IMR-90 (cell line): Measurements from ENCODE around the gene SOX2. TPM values are rescaled to one million over a fixed set of nuclear protein-coding genes. Genes with fewer than 3 reads are reported as not detected.

Experiments used
- ATAC-seq: fragments of 200-7000 bp; cut with Tn5 transposase; 2 replicates; pipeline ENCODE4 v1.9.1; 2020; ENCODE audit warnings: low read depth, mild to moderate bottlenecking, moderate library complexity
- BruUV-seq: library from RNA; stranded (reverse); fragments of 400-500 nt; replicated peaks from 2 replicates; lab custom pipeline; 2021; lab: Mats Ljungman, UMichigan
- CTCF ChIA-PET: fragments of 300-600 bp; formaldehyde crosslinking; extraction: SDS; loops from one replicate; lab custom pipeline; 2021; ENCODE audit warnings: antibody characterized with exemption; lab: Yijun Ruan, JAX
- POLR2A ChIA-PET: fragments of 300-600 bp; sonication (Branson Sonifier 250); formaldehyde crosslinking; loops from one replicate; lab custom pipeline; 2022; ENCODE audit warnings: antibody characterized with exemption; ENCODE audit not compliant: unreplicated experiment; lab: Charles Lee
- DNase-seq: peaks from one replicate; pipeline ENCODE4 v3.0.0; 2013
- H2AFZ ChIP-seq: replicated peaks from 2 replicates; pipeline ENCODE3; 2013; ENCODE audit warnings: low read length, mild to moderate bottlenecking; ENCODE audit not compliant: poor library complexity
- H2AK5ac ChIP-seq: 2 replicates; pipeline ENCODE4 v1.6.1; 2013; ENCODE audit warnings: low read depth, low read length, inconsistent platforms
- H2AK9ac ChIP-seq: replicated peaks from 2 replicates; pipeline ENCODE3; 2013; ENCODE audit warnings: mild to moderate bottlenecking, low read depth, low read length, moderate library complexity; ENCODE audit not compliant: poor library complexity
- H2BK120ac ChIP-seq: 2 replicates; pipeline ENCODE4 v1.6.1; 2013; ENCODE audit warnings: low read depth, low read length, inconsistent platforms
- H2BK15ac ChIP-seq: 3 replicates; pipeline ENCODE4 v1.6.1; 2013; ENCODE audit warnings: low read depth, low read length, inconsistent platforms
- H2BK20ac ChIP-seq: 2 replicates; pipeline ENCODE4 v1.6.1; 2013; ENCODE audit warnings: low read depth, mild to moderate bottlenecking, inconsistent platforms, low read length, moderate library complexity
- H2BK5ac ChIP-seq: 2 replicates; pipeline ENCODE4 v1.6.1; 2013; ENCODE audit warnings: mild to moderate bottlenecking, low read depth, low read length, inconsistent platforms; ENCODE audit not compliant: poor library complexity, severe bottlenecking
- H3K14ac ChIP-seq: replicated peaks from 2 replicates; pipeline ENCODE4 v1.6.1; 2013; ENCODE audit warnings: low read depth, low read length, inconsistent platforms
- H3K18ac ChIP-seq: 2 replicates; pipeline ENCODE4 v1.6.1; 2013; ENCODE audit warnings: low read depth, low read length, control low read depth
- H3K23ac ChIP-seq: 2 replicates; pipeline ENCODE4 v1.6.1; 2013; ENCODE audit warnings: low read depth, low read length, inconsistent platforms
- H3K27ac ChIP-seq: 2 replicates; pipeline ENCODE4 v1.5.1; 2013; ENCODE audit warnings: mild to moderate bottlenecking, control low read depth, low read length; ENCODE audit not compliant: insufficient read depth
- H3K27me3 ChIP-seq: 2 replicates; pipeline ENCODE4 v1.6.1; 2013; ENCODE audit warnings: low read length; ENCODE audit not compliant: control insufficient read depth, insufficient read depth
- H3K36me3 ChIP-seq: 2 replicates; pipeline ENCODE4 v1.6.1; 2013; ENCODE audit warnings: low read length, mixed read lengths; ENCODE audit not compliant: control insufficient read depth, insufficient read depth
- H3K4ac ChIP-seq: 2 replicates; pipeline ENCODE4 v1.6.1; 2013; ENCODE audit warnings: low read depth, low read length, inconsistent platforms
- H3K4me1 ChIP-seq: 2 replicates; pipeline ENCODE4 v1.6.1; 2013; ENCODE audit warnings: low read length, mixed read lengths; ENCODE audit not compliant: control insufficient read depth, insufficient read depth
- H3K4me2 ChIP-seq: 2 replicates; pipeline ENCODE4 v1.6.1; 2013; ENCODE audit warnings: low read depth, mild to moderate bottlenecking, control low read depth, low read length, moderate library complexity
- H3K4me3 ChIP-seq: 2 replicates; pipeline ENCODE4 v1.5.1; 2013; ENCODE audit warnings: low read depth, mild to moderate bottlenecking, control low read depth, low read length, moderate library complexity; ENCODE audit not compliant: insufficient read depth
- H3K56ac ChIP-seq: 2 replicates; pipeline ENCODE4 v1.6.1; 2013; ENCODE audit warnings: low read length, inconsistent platforms; ENCODE audit not compliant: insufficient read depth; ENCODE audit errors: extremely low read depth
- H3K79me1 ChIP-seq, 2 experiments: 2 replicates each; pipeline ENCODE4 v1.6.1; 2013; ENCODE audit warnings: low read length in 2 of 2, inconsistent platforms in 1 of 2, low read depth in 1 of 2
- H3K9ac ChIP-seq: 2 replicates; pipeline ENCODE4 v1.6.1; 2013; ENCODE audit warnings: low read depth, low read length, control low read depth
- H3K9me1 ChIP-seq: 2 replicates; pipeline ENCODE4 v1.6.1; 2013; ENCODE audit warnings: low read length, inconsistent platforms; ENCODE audit not compliant: insufficient read depth
- H3K9me3 ChIP-seq: 2 replicates; pipeline ENCODE4 v1.6.1; 2013; ENCODE audit warnings: low read length; ENCODE audit not compliant: control insufficient read depth, insufficient read depth
- H4K20me1 ChIP-seq: 2 replicates; pipeline ENCODE4 v1.6.1; 2013; ENCODE audit warnings: low read length, inconsistent platforms; ENCODE audit not compliant: insufficient read depth
- H4K5ac ChIP-seq: 2 replicates; pipeline ENCODE4 v1.6.1; 2013; ENCODE audit warnings: mild to moderate bottlenecking, low read depth, low read length, control low read depth
- H4K8ac ChIP-seq, 2 experiments: 2 replicates each; pipeline ENCODE4 v1.6.1; 2013; ENCODE audit warnings: low read depth in 2 of 2, low read length in 2 of 2, control low read depth in 1 of 2, inconsistent platforms in 1 of 2
- H4K91ac ChIP-seq: 2 replicates; pipeline ENCODE4 v1.6.1; 2013; ENCODE audit warnings: low read depth, low read length, inconsistent platforms; ENCODE audit not compliant: insufficient read depth
- BHLHE40 ChIP-seq: fragments of 150-350 bp; IDR thresholded peaks from 2 replicates; pipeline ENCODE4 v1.6.1; 2016; ENCODE audit warnings: mild to moderate bottlenecking, low read depth, low read length
- CEBPB ChIP-seq: IDR thresholded peaks from 2 replicates; pipeline ENCODE4 v1.6.1; 2012; ENCODE audit warnings: low read depth, low read length, improper control_type of control experiment
- CHD1 ChIP-seq: IDR thresholded peaks from 2 replicates; pipeline ENCODE4 v1.6.1; 2012; ENCODE audit warnings: low read depth, low read length, improper control_type of control experiment
- ELK1 ChIP-seq: fragments of 150-350 bp; IDR thresholded peaks from 2 replicates; pipeline ENCODE4 v1.6.1; 2016; ENCODE audit warnings: low read depth, mild to moderate bottlenecking, low read length, moderate library complexity, borderline replicate concordance
- FOS ChIP-seq: fragments of 150-350 bp; IDR thresholded peaks from 2 replicates; pipeline ENCODE4 v1.6.1; 2016; ENCODE audit warnings: low read depth, low read length
- MAFK ChIP-seq: IDR thresholded peaks from 2 replicates; pipeline ENCODE4 v1.6.1; 2012; ENCODE audit warnings: low read depth, low read length, improper control_type of control experiment
- MAZ ChIP-seq: IDR thresholded peaks from 2 replicates; pipeline ENCODE4 v1.6.1; 2012; ENCODE audit warnings: low read depth, mild to moderate bottlenecking, low read length, improper control_type of control experiment, moderate library complexity, borderline replicate concordance
- MXI1 ChIP-seq: IDR thresholded peaks from 2 replicates; pipeline ENCODE4 v1.6.1; 2012; ENCODE audit warnings: low read depth, mild to moderate bottlenecking, low read length, moderate library complexity, borderline replicate concordance
- NFE2L2 ChIP-seq: fragments of 150-350 bp; IDR thresholded peaks from 2 replicates; pipeline ENCODE4 v1.6.1; 2016; ENCODE audit warnings: low read depth, mild to moderate bottlenecking, low read length
- POLR2A ChIP-seq: IDR thresholded peaks from 2 replicates; pipeline ENCODE4 v1.6.1; 2012; ENCODE audit warnings: mild to moderate bottlenecking, low read depth, low read length
- RAD21 ChIP-seq: IDR thresholded peaks from 2 replicates; pipeline ENCODE4 v1.6.1; 2012; ENCODE audit warnings: low read length, improper control_type of control experiment
- RCOR1 ChIP-seq: IDR thresholded peaks from 2 replicates; pipeline ENCODE4 v1.6.1; 2012; ENCODE audit warnings: mild to moderate bottlenecking, low read length, improper control_type of control experiment; ENCODE audit not compliant: insufficient replicate concordance
- RFX5 ChIP-seq: IDR thresholded peaks from 2 replicates; pipeline ENCODE4 v1.8.0; 2012; ENCODE audit warnings: low read depth, mild to moderate bottlenecking, low read length, moderate library complexity
- SMC3 ChIP-seq: fragments of 150-350 bp; IDR thresholded peaks from 2 replicates; pipeline ENCODE4 v1.6.1; 2016; ENCODE audit warnings: low read depth, mild to moderate bottlenecking, antibody characterized with exemption, low read length, moderate library complexity
- USF2 ChIP-seq: fragments of 150-350 bp; IDR thresholded peaks from 2 replicates; pipeline ENCODE4 v1.6.1; 2017; ENCODE audit warnings: mild to moderate bottlenecking, antibody characterized with exemption, low read length, low read depth
- WGBS, 2 experiments: methylation state at CpG; one replicate each; pipeline versions ENCODE4 v1.1.5 to v1.1.7; 2013; ENCODE audit warnings: missing lambda C conversion rate in 2 of 2; ENCODE audit not compliant: insufficient read length in 1 of 2; ENCODE audit errors: extremely low coverage in 2 of 2; 5-methylcytosine and 5-hydroxymethylcytosine counted together
- dilution Hi-C: fragments of 300-500 bp; cut with HindIII; formaldehyde crosslinking; loops from one replicate; pipeline ENCODE4 v1.14.3; 2018; ENCODE audit warnings: low sequenced_read_pairs; ENCODE audit not compliant: unreplicated experiment
- in situ Hi-C: fragments of 300-500 bp; cut with MboI; formaldehyde crosslinking; loops from 3 replicates; pipeline ENCODE4 v1.14.3; 2019; ENCODE audit warnings: low sequenced_read_pairs, inconsistent platforms, mixed read lengths
- intact Hi-C: fragments of 100-400 bp; cut with micrococcal nuclease; formaldehyde crosslinking; loops from 2 replicates; pipeline ENCODE4 v1.10.0; 2022
- polyA plus RNA-seq, 3 experiments: library from polyadenylated mRNA; depleted of rRNA; stranded (reverse); fragments of >200 nt; gene quantifications; 2 replicates each; pipeline ENCODE4 v1.2.3, GENCODE V29; 2012; ENCODE audit warnings: low replicate concordance in 1 of 3
- total RNA-seq: library from RNA; depleted of rRNA; stranded (reverse); fragments of >200 nt; gene quantifications from 2 replicates; pipeline ENCODE4 v1.2.3, GENCODE V29; 2012
- TF ChIP-seq, protein P1 (sequence below): conservative IDR thresholded peaks from 2 replicates; pipeline ENCODE4 v1.5.1; 2012; ENCODE audit warnings: mild to moderate bottlenecking, low read depth, low read length, improper control_type of control experiment

Gene SOX2
- total and polyA plus RNA-seq, 2 of the 4 experiments (the other 2 are of a cell fraction), result not detected

DNA sequence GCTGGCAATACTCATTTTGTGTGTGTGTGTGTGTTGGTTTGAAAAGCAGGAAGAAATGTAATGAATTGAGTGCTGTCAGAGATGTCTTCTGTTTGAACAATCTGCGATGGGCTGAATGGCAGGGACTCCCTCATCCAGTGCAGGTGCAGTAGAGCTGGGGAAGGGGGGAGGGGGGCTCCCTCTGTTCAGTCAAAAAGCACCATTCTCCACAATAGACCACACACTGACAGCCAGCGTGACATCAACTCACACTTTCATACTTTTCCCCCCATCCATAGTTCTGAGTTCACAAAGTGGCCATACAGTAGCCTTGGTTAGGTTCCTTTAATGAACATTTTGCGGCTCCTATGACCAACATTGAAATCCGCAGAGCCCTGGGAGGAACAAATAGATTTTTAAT is 10.4 kb downstream of the SOX2 start:
- H4K91ac ChIP-seq, result no peak overlapping the region
- no peaks in the 10 kb centered on the region for H3K36me3 ChIP-seq
- H3K14ac ChIP-seq, result no peak overlapping the region
- H4K20me1 ChIP-seq, result no peaks in the 10 kb centered on the region
- CTCF ChIA-PET, result interaction anchor here (0.6 kb wide), 1 partner anchor 473 kb away, joined by 6 read pairs; no protein-coding TSS in a partner anchor
- no peak overlapping the region for H4K8ac ChIP-seq
- ATAC-seq (no peak), DNase-seq (no peak)
- no peak overlapping the region for H3K56ac ChIP-seq
- WGBS, 2 experiments, result no CpG with 5 or more reads among the region's 4 CpGs
- H3K27ac ChIP-seq, result no peak overlapping the region
- dilution Hi-C loops (no loop called here), intact Hi-C loops (no loop called here), in situ Hi-C loops (no loop called here)
- no peak overlapping the region for H2BK5ac ChIP-seq
- POLR2A ChIA-PET, result interaction anchor here (0.7 kb wide), 1 partner anchor 999 kb away, joined by 7 read pairs; no protein-coding TSS in a partner anchor
- H3K23ac ChIP-seq, result no peak overlapping the region
- H2BK15ac ChIP-seq, result no peak overlapping the region
- no peaks in the 10 kb centered on the region for H3K79me1 ChIP-seq
- H2AK9ac ChIP-seq, result no peak overlapping the region
- no peak overlapping the region for H3K4me3 ChIP-seq
- no peak overlapping the region for H2BK20ac ChIP-seq
- no peak overlapping the region for H2BK120ac ChIP-seq
- H2AFZ ChIP-seq, result no peak overlapping the region
- H3K9me1 ChIP-seq, result no peaks in the 10 kb centered on the region
- H3K27me3 ChIP-seq, result peaks cover 62% of the 10 kb centered on the region
- no peaks in the 10 kb centered on the region for H3K4me1 ChIP-seq
- H2AK5ac ChIP-seq, result no peak overlapping the region
- no peak overlapping the region for H3K4me2 ChIP-seq
- no peak for TF ChIP-seq NFE2L2
- TF ChIP-seq MXI1, result no peak
- no peak for TF ChIP-seq FOS
- no peak for TF ChIP-seq MAZ
- no peak for TF ChIP-seq USF2
- no peak for TF ChIP-seq RAD21
- no peak for TF ChIP-seq MAFK
- no peak for TF ChIP-seq CHD1
- TF ChIP-seq RFX5, result no peak
- TF ChIP-seq POLR2A, result no peak
- TF ChIP-seq BHLHE40, result no peak
- no peak for TF ChIP-seq SMC3
- TF ChIP-seq ELK1, result no peak
- no peak for TF ChIP-seq RCOR1
- TF ChIP-seq, protein P1, sequence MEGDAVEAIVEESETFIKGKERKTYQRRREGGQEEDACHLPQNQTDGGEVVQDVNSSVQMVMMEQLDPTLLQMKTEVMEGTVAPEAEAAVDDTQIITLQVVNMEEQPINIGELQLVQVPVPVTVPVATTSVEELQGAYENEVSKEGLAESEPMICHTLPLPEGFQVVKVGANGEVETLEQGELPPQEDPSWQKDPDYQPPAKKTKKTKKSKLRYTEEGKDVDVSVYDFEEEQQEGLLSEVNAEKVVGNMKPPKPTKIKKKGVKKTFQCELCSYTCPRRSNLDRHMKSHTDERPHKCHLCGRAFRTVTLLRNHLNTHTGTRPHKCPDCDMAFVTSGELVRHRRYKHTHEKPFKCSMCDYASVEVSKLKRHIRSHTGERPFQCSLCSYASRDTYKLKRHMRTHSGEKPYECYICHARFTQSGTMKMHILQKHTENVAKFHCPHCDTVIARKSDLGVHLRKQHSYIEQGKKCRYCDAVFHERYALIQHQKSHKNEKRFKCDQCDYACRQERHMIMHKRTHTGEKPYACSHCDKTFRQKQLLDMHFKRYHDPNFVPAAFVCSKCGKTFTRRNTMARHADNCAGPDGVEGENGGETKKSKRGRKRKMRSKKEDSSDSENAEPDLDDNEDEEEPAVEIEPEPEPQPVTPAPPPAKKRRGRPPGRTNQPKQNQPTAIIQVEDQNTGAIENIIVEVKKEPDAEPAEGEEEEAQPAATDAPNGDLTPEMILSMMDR, result no peak
- no peak for TF ChIP-seq CEBPB
- H3K18ac ChIP-seq, result no peak overlapping the region
- no peak overlapping the region for H3K9ac ChIP-seq
- no peak overlapping the region for H3K4ac ChIP-seq
- no peak overlapping the region for H4K5ac ChIP-seq
- BruUV-seq, result no TSS peak
- H3K9me3 ChIP-seq, result peaks cover 2% of the 10 kb centered on the region
